TTC549 (cell line): ENCODE results near the gene CRB3.
A peak's percentile ranks its signal among the peaks of the same experiment; 100 is the strongest.
"Not testable (repeated sequence)": the region's sequence is repeated elsewhere in the genome, so short reads cannot be mapped to it uniquely, and the experiment has no call there.

Experiments used
- FAIRE-seq: peaks from 2 replicates; lab custom pipeline; 2012; peaks lifted over from hg19 to GRCh38; lab: Jason Lieb, UNC

CRB3 gene

GRCh38 chr19:6464070-6464873 is at the start of gene CRB3:
CRB3 (plus strand) TSS chr19:6464271; CDS start chr19:6464702, 431 bp downstream.
- FAIRE-seq = no peak

GRCh38 chr19:6414793-6415590 is 49.1 kb upstream of the CRB3 start:
- FAIRE-seq = no peak

GRCh38 chr19:6415591-6416190 is 48.4 kb upstream of the CRB3 start:
- no peak for FAIRE-seq

GRCh38 chr19:6416658-6417405 is 47.2 kb upstream of the CRB3 start:
- no peak for FAIRE-seq

- no peak for FAIRE-seq
Measured at GRCh38 chr19:6417713-6418561, 46.1 kb upstream of the CRB3 start.

- FAIRE-seq = no peak
Measured at GRCh38 chr19:6418562-6418932, 45.5 kb upstream of the CRB3 start.

- no peak for FAIRE-seq
Measured at GRCh38 chr19:6421075-6422014, 42.7 kb upstream of the CRB3 start.

GRCh38 chr19:6423499-6424194 is 40.4 kb upstream of the CRB3 start:
- no peak for FAIRE-seq

GRCh38 chr19:6424195-6424938 is 39.7 kb upstream of the CRB3 start, which contains the start of gene KHSRP:
KHSRP (minus strand) TSS chr19:6424811; CDS start chr19:6424701, 110 bp downstream.
- FAIRE-seq = no peak

- peak; percentile 99 for FAIRE-seq
Measured at GRCh38 chr19:6424939-6425731, 38.9 kb upstream of the CRB3 start.

GRCh38 chr19:6425732-6426620 is 38.1 kb upstream of the CRB3 start:
- FAIRE-seq = no peak

- no peak for FAIRE-seq
Measured at GRCh38 chr19:6427131-6427530, 36.9 kb upstream of the CRB3 start.

- FAIRE-seq = not testable (repeated sequence)
Measured at GRCh38 chr19:6428692-6429418, 35.2 kb upstream of the CRB3 start.

- no peak for FAIRE-seq
Measured at GRCh38 chr19:6429419-6430221, 34.5 kb upstream of the CRB3 start.

- FAIRE-seq = no peak
Measured at GRCh38 chr19:6431891-6432290, 32.2 kb upstream of the CRB3 start.
